Stimulated activated CD4-positive, alpha-beta T cell treated with anti-CD3 and anti-CD28 coated beads, Interleukin-12 subunit alpha, Interleukin-12 subunit beta, amount 100 ng/mL, for 24 hours (primary cell): ENCODE results near the gene FGF5.

ENCODE experiments used
- DNase-seq, 2 experiments: peaks; one replicate each; pipeline ENCODE4 v3.0.0-alpha.2; 2020; ENCODE audit warnings: low read depth in 2 of 2

The FGF5 gene

GRCh38 chr4:80335554-80336358 is 69.3 kb downstream of the FGF5 start, which contains the start of gene CFAP299:
TSS of gene CFAP299 (plus strand) at chr4:80335730.
- DNase-seq = peak; percentile 44 to 74

- no peak for DNase-seq
Observed at GRCh38 chr4:80336582-80336981, 70.1 kb downstream of the FGF5 start.

- no peak for DNase-seq
Observed at GRCh38 chr4:80340036-80340435, 73.6 kb downstream of the FGF5 start.
